Measurements from ENCODE around the gene LRIF1.
"Not testable (repeated sequence)": the region's sequence is repeated elsewhere in the genome, so short reads cannot be mapped to it uniquely, and the experiment has no call there.

The LRIF1 gene

DNA sequence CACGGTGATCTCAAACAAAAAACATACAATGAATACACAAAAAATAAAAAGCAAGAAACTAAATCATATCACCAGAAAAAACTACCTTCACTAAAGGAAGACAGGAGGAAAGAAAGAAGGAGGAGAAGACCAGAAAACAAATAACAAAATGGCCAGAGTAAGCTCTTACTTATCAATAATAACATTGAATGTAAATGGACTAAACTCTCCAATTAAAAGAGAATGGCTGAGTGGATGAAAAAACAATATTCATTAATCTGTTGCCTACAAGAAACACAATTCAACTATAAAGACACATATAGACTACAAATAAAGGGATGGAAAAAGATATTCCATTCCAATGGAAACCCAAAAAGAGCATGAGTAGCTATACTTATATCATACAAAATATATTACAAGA lies 27.2 kb downstream of the LRIF1 start:
- POLR2A ChIA-PET = no interaction called here
- DNase-seq (ENCODE audit: extremely low spot score) = no peak
- CTCF ChIA-PET = no interaction called here
- TF ChIP-seq, protein P1, sequence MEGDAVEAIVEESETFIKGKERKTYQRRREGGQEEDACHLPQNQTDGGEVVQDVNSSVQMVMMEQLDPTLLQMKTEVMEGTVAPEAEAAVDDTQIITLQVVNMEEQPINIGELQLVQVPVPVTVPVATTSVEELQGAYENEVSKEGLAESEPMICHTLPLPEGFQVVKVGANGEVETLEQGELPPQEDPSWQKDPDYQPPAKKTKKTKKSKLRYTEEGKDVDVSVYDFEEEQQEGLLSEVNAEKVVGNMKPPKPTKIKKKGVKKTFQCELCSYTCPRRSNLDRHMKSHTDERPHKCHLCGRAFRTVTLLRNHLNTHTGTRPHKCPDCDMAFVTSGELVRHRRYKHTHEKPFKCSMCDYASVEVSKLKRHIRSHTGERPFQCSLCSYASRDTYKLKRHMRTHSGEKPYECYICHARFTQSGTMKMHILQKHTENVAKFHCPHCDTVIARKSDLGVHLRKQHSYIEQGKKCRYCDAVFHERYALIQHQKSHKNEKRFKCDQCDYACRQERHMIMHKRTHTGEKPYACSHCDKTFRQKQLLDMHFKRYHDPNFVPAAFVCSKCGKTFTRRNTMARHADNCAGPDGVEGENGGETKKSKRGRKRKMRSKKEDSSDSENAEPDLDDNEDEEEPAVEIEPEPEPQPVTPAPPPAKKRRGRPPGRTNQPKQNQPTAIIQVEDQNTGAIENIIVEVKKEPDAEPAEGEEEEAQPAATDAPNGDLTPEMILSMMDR (IDR thresholded peaks at IDR 0.05; ENCODE audit: control extremely low read depth, extremely low read depth, low read depth, missing control alignments) = no peak

DNA sequence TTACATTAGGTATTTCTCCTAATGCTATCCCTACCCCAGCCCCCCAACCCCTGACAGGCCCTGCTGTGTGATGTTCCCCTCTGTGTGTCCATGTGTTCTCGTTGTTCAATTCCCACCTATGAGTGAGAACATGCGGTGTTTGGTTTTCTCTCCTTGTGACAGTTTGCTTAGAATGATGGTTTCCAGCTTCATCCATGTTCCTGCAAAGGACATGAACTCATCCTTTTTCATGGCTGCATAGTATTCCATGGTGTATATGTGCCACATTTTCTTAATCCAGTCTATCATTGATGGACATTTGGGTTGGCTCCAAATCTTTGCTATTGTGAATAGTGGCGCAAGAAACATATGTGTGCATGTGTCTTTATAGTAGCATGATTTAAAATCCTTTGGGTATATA lies 32.6 kb downstream of the LRIF1 start:
- POLR2A ChIA-PET; DNase-seq (ENCODE audit: extremely low spot score): not testable (repeated sequence)
- CTCF ChIA-PET = interaction anchor here (1.5 kb wide), 1 partner anchor 27 kb away, joined by 3 read pairs; no protein-coding TSS in a partner anchor

DNA sequence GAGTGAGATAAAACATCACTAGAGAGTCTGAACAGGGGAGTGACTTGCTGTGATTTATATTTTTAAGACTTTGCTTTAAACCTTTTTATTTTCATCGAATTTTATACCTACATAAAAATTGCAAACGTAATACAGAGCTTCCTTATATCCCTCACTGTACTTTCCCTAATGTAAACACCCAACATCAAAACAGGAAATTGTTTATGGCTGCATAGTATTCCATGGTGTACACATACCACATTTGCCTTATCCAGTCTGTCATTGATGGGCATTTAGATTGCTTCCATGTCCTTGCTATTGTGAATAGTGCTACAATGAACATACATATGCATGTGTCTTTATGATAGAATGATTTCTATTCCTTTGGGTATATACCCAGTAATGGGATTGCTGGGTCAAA lies 34.8 kb downstream of the LRIF1 start:
- POLR2A ChIA-PET = no interaction called here
- TF ChIP-seq, protein P1 (IDR thresholded peaks at IDR 0.05; ENCODE audit: control extremely low read depth, extremely low read depth, low read depth, missing control alignments) = no peak
- DNase-seq (ENCODE audit: extremely low spot score) = no peak
- CTCF ChIA-PET = interaction anchor here (1.9 kb wide), 1 partner anchor 471 kb away, joined by 4 read pairs; no protein-coding TSS in a partner anchor

DNA sequence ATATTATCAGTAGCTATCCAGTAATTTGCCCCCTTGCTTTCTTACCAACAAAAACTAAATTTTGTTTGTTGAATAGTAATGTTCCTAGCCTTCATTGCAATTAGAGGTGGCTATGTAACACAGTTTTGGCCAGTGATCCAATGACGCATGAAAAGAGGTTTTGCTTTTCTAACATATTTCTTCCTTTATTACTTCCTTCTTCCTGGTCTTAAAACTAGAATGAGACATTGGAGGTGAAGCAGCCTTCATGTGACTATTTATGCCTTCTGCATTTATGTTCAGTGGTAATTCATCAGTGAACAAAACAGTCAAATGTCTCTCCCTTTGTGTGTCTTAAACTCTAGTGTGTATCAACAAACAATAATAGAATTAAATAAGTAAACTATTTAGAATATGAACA lies 35.5 kb downstream of the LRIF1 start:
- CTCF ChIA-PET = interaction anchor here (1.9 kb wide), 1 partner anchor 472 kb away, joined by 4 read pairs; no protein-coding TSS in a partner anchor
- DNase-seq (ENCODE audit: extremely low spot score) = no peak
- POLR2A ChIA-PET = no interaction called here

DNA sequence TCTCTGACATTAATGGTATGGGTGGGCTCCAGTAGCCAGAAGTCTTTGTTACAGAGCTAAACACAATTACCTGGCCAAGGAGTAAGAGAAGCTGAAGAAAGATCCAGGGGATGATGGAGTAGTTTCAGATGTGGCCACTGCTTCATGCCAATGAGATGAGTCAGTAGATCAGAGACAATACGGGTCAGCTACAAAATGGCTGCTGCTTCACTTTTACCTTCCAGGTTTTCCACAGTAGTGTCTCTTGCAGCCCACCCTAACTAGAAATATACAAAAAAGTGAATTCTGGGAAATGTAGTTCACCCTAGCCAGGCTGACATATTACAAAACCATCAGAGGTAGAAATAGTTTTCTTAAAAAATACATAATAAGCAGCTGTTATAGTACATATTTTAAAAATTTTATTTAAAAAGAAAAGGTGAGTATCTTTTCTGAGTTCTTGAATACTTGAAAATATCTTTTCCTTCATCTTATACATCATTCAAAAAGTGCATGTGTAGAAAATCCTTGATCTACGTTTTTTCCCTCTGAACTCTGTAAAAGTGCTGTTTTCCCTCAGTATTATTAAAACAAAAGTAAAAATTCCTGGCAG lies 36.1 kb downstream of the LRIF1 start:
- TF ChIP-seq, protein P1 (IDR thresholded peaks at IDR 0.05; ENCODE audit: control extremely low read depth, extremely low read depth, low read depth, missing control alignments) = no peak
- ChIA-PET POLR2A (no interaction called here), CTCF (interaction anchor here (1.4 to 1.9 kb wide), 2 partner anchors 17 to 473 kb away, joined by 3 to 4 read pairs; no protein-coding TSS in a partner anchor)
- DNase-seq (ENCODE audit: extremely low spot score) = no peak

More for the DNA sequence above, 35.5 kb downstream of the LRIF1 start:
- TF ChIP-seq, protein P1 (IDR thresholded peaks at IDR 0.05; ENCODE audit: control extremely low read depth, extremely low read depth, low read depth, missing control alignments) = no peak

DNA sequence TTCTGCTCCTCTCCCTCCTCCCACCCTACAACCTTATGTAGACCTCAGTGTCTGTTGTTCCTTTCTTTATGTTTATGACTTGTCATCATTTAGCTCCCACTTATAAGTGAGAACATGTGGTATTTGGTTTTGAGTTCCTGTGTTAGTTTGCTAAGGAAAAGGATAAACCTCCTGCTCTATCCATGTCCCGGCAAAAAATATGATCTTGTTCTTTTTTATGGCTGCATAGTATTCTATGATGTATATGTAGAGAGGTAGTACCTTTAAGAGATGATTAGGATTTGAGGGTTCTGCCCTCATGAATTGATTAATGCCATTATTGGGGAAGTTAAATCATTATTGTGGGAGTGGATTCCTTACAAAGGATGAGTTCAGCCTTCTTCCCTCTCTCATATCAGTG lies 41.8 kb downstream of the LRIF1 start:
- no peak for DNase-seq (ENCODE audit: extremely low spot score)
- ChIA-PET POLR2A (no interaction called here), CTCF (no interaction called here)
- TF ChIP-seq, protein P1 (IDR thresholded peaks at IDR 0.05; ENCODE audit: control extremely low read depth, extremely low read depth, low read depth, missing control alignments) = no peak

DNA sequence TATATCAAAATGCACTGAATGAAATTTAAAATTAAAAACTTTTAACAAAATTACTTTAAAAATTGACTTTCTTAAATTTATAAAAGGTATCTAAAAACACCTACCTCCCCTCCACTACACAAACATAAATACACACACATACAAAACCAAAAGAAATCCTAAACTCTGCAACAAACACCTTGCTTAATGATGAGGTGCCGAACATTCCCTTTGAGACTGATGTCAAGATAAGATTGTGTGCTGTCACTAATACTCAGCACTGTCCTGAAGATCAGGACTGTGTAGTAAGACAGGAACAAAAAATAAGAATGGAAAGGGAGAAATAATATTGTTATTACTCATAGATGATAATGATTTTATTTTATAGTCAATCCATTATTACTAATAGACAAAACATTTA lies 45.7 kb downstream of the LRIF1 start:
- POLR2A ChIA-PET = no interaction called here
- DNase-seq (ENCODE audit: extremely low spot score) = no peak
- CTCF ChIA-PET = no interaction called here
- TF ChIP-seq, protein P1 (IDR thresholded peaks at IDR 0.05; ENCODE audit: control extremely low read depth, extremely low read depth, low read depth, missing control alignments) = no peak
